HG02852 (cell line): ENCODE results near the gene RAD18.

Experiments used
- ATAC-seq: cut with Tn5 transposase; IDR thresholded peaks from one replicate; pipeline ENCODE4 v1.9.1; 2021; ENCODE audit warnings: mild to moderate bottlenecking, moderate library complexity; ENCODE audit not compliant: unreplicated experiment

RAD18 gene

GRCh38 chr3:8963137-8963853 lies at the start of gene RAD18:
RAD18 (minus strand) TSS chr3:8963472; CDS start chr3:8963385, 87 bp downstream.
- ATAC-seq = peak; percentile 94

GRCh38 chr3:9012521-9012920 lies 49.2 kb upstream of the RAD18 start:
- no peak for ATAC-seq

GRCh38 chr3:9009976-9010545 lies 46.8 kb upstream of the RAD18 start:
- ATAC-seq = no peak

GRCh38 chr3:9008550-9009255 lies 45.4 kb upstream of the RAD18 start:
- no peak for ATAC-seq

- no peak for ATAC-seq
Observed at GRCh38 chr3:9007928-9008327, 44.7 kb upstream of the RAD18 start.

- ATAC-seq = no peak
Observed at GRCh38 chr3:9007213-9007612, 43.9 kb upstream of the RAD18 start.

GRCh38 chr3:9000041-9000440 lies 36.8 kb upstream of the RAD18 start:
- ATAC-seq = no peak

- ATAC-seq = no peak
Observed at GRCh38 chr3:8997151-8997550, 33.9 kb upstream of the RAD18 start.

GRCh38 chr3:8996681-8997121 lies 33.4 kb upstream of the RAD18 start:
- no peak for ATAC-seq

GRCh38 chr3:8996216-8996615 lies 32.9 kb upstream of the RAD18 start:
- ATAC-seq = no peak

GRCh38 chr3:8994226-8994625 lies 31.0 kb upstream of the RAD18 start:
- no peak for ATAC-seq

GRCh38 chr3:8993331-8993730 lies 30.1 kb upstream of the RAD18 start:
- ATAC-seq = no peak

GRCh38 chr3:8992854-8993253 lies 29.6 kb upstream of the RAD18 start:
- no peak for ATAC-seq

- ATAC-seq = no peak
Observed at GRCh38 chr3:8992199-8992598, 28.9 kb upstream of the RAD18 start.

GRCh38 chr3:8990266-8991215 lies 27.3 kb upstream of the RAD18 start:
- no peak for ATAC-seq

- ATAC-seq = no peak
Observed at GRCh38 chr3:8988791-8989558, 25.7 kb upstream of the RAD18 start.

GRCh38 chr3:8988384-8988655 lies 25.0 kb upstream of the RAD18 start:
- no peak for ATAC-seq

- ATAC-seq = peak; percentile 80
Observed at GRCh38 chr3:8987645-8988383, 24.5 kb upstream of the RAD18 start.

- no peak for ATAC-seq
Observed at GRCh38 chr3:8987226-8987625, 24.0 kb upstream of the RAD18 start.

GRCh38 chr3:8986741-8987140 lies 23.5 kb upstream of the RAD18 start:
- ATAC-seq = no peak
